HEK293T (cell line): ENCODE data around the gene CACHD1.

Source experiments
- ARNT ChIP-seq: fragments of 450-650 bp; IDR thresholded peaks from 2 replicates; pipeline ENCODE4 v1.6.1; 2017; ENCODE audit warnings: mild to moderate bottlenecking
- CTBP1 ChIP-seq: fragments of 450-650 bp; IDR thresholded peaks from 2 replicates; pipeline ENCODE4 v1.6.1; 2016; ENCODE audit warnings: borderline replicate concordance
- ELF4 ChIP-seq: fragments of 450-650 bp; IDR thresholded peaks from 2 replicates; pipeline ENCODE4 v1.6.1; 2017; ENCODE audit warnings: antibody characterized with exemption
- FOXA1 ChIP-seq: fragments of 450-650 bp; IDR thresholded peaks from 2 replicates; pipeline ENCODE4 v1.6.1; 2016; ENCODE audit warnings: mild to moderate bottlenecking
- FOXK2 ChIP-seq: fragments of 450-650 bp; IDR thresholded peaks from 2 replicates; pipeline ENCODE4 v1.6.1; 2016; ENCODE audit warnings: mild to moderate bottlenecking
- HDGF ChIP-seq: fragments of 450-650 bp; IDR thresholded peaks from 2 replicates; pipeline ENCODE4 v1.6.1; 2017; ENCODE audit warnings: antibody characterized with exemption, borderline replicate concordance
- NFRKB ChIP-seq: fragments of 450-650 bp; IDR thresholded peaks from 2 replicates; pipeline ENCODE4 v1.6.1; 2016; ENCODE audit warnings: mild to moderate bottlenecking, moderate library complexity
- PKNOX1 ChIP-seq: fragments of 450-650 bp; IDR thresholded peaks from 2 replicates; pipeline ENCODE4 v1.6.1; 2016
- SP1 ChIP-seq: fragments of 450-650 bp; IDR thresholded peaks from 2 replicates; pipeline ENCODE4 v1.6.1; 2017
- TARDBP ChIP-seq: fragments of 450-650 bp; IDR thresholded peaks from 2 replicates; pipeline ENCODE4 v1.6.1; 2016

GRCh38 chr1:64588876-64589275 lies 118.9 kb downstream of the CACHD1 start:
- TF ChIP-seq TARDBP (no peak), ARNT (no peak), CTBP1 (no peak), SP1 (no peak), FOXA1 (no peak), FOXK2 (no peak), PKNOX1 (no peak), ELF4 (no peak), HDGF (no peak), NFRKB (no peak)
